Left ventricle myocardium inferior (tissue), 1 donor: ENCODE data around the gene PFKM. TPM values are rescaled to one million over a fixed set of nuclear protein-coding genes. Genes with fewer than 3 reads are reported as not detected.
A peak's percentile ranks its signal among the peaks of the same experiment; 100 is the strongest.

Experiments
- DNase-seq: peaks from one replicate; pipeline ENCODE4 v3.0.0-alpha.2; 2020
- H3K27ac ChIP-seq: fragments of 200-600 bp; replicated peaks from 2 replicates; pipeline ENCODE4 v1.8.0; 2021
- H3K27me3 ChIP-seq: fragments of 200-600 bp; 2 replicates; pipeline ENCODE4 v1.8.0; 2021; ENCODE audit warnings: low read depth
- H3K36me3 ChIP-seq: fragments of 200-600 bp; 2 replicates; pipeline ENCODE4 v1.8.0; 2021
- H3K4me1 ChIP-seq: fragments of 200-600 bp; 2 replicates; pipeline ENCODE4 v1.8.0; 2021
- H3K4me3 ChIP-seq: fragments of 200-600 bp; 2 replicates; pipeline ENCODE4 v1.8.0; 2021; ENCODE audit warnings: mild to moderate bottlenecking, moderate library complexity
- H3K9me3 ChIP-seq: fragments of 200-600 bp; replicated peaks from 2 replicates; pipeline ENCODE4 v1.8.0; 2021
- CTCF ChIP-seq: fragments of 200-600 bp; IDR thresholded peaks from 2 replicates; pipeline ENCODE4 v1.8.0; 2021; ENCODE audit warnings: antibody characterized with exemption, mild to moderate bottlenecking, borderline replicate concordance
- intact Hi-C: fragments of 100-400 bp; cut with micrococcal nuclease; formaldehyde crosslinking; loops from one replicate; pipeline ENCODE4 v1.11.0; 2022
- long read RNA-seq: library from polyadenylated mRNA; unstranded; transcript quantifications from one replicate; pipeline ENCODE4 v2.0.0, GENCODE V29; 2021
- total RNA-seq: library from RNA; stranded (reverse); fragmentation: NEBNext Ultra II Directional; extraction: Animal tissue kit (Norgen Biotek cat#: 25700); gene quantifications from one replicate; pipeline ENCODE4 v1.2.1, GENCODE V29; 2021
- donor health status: DM: no; HTN: yes; CAD: no; lungs with severe emphysema.

Gene PFKM
- 671 TPM for total RNA-seq
- long read RNA-seq, transcript PFKM-203 (23 exons, 3,224 nt), result major isoform, 392 of 917 reads
- long read RNA-seq, transcript PFKM-201 (23 exons, 3,078 nt), result minor isoform, 89 of 917 reads
- long read RNA-seq, transcript PFKM-210 (22 exons, 2,867 nt), result minor isoform, 216 of 917 reads
- long read RNA-seq, transcript PFKM-222 (23 exons, 2,867 nt), result minor isoform, 5 of 917 reads
- long read RNA-seq, partial matches to known transcripts, result 140 of 917 reads
- long read RNA-seq, other reads (novel, unspliced or antisense), result 71 of 917 reads

DNA sequence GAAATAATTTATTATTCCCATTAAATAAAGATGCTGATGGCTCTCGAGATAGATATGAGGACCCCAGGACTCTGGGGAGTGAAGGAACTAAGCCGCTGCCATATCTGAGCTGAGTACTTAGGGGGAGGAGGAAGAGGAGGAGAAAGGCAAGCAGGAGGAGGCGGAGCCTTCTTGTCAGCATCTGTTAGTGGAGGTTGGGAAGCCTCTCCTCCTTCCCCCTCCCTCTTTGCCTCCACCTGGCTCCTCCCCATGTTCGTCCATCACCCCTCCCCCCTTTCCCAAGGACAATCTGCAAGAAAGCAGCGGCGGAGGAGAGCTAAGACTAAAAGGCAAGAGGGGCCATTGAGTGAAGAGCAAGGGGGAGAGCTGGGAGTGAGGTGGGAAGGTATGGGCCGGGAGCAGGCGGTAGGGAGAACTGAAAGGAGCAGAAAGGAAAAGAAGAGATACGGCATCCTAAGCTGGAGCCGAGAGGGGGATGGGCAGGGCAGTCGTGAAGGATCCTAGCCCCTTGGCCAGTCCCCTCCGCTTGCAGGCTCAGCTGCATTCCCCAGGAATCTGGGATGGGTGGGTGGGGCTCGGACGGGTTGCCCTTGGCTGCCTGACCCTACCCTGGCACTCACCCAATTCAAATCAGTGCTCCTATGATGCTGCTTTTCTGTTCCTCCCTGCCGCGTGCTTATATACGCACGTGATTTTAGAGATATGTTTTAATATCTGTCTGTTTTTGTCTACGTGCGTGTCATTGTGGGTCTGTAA is at the start of gene PFKM:
Gene PFKM (plus strand): TSS at position 287 of the 756 bp plus-strand sequence. CDS start 3,411 bp downstream, outside the sequence.
- no peaks in the 10 kb centered on the region for H3K9me3 ChIP-seq
- H3K27ac ChIP-seq, result peak within 1 kb of the TSS; percentile 93
- intact Hi-C loops, result no loop called here

GRCh38 chr12:48070033-48070432 is 49.1 kb upstream of the PFKM start:
- Histone ChIP-seq H3K4me3 (no peak overlapping the region), H3K9me3 (no peaks in the 10 kb centered on the region), H3K4me1 (no peaks in the 10 kb centered on the region), H3K27ac (no peak overlapping the region), H3K27me3 (no peaks in the 10 kb centered on the region), H3K36me3 (peaks cover 97% of the 10 kb centered on the region)
- DNase-seq, result no peak
- no peak for TF ChIP-seq CTCF
- intact Hi-C loops, result no loop called here

More for the DNA sequence above, at the start of gene PFKM:
- no peak for TF ChIP-seq CTCF
- H3K27me3 ChIP-seq, result no peaks in the 10 kb centered on the region
- H3K36me3 ChIP-seq, result peaks cover 18% of the 10 kb centered on the region
- DNase-seq, result peak; percentile 82
- peaks cover 40% of the 10 kb centered on the region for H3K4me1 ChIP-seq
- H3K4me3 ChIP-seq, result peak within 1 kb of the TSS; percentile 82

GRCh38 chr12:48070731-48071130 is 48.4 kb upstream of the PFKM start:
- H3K27ac ChIP-seq, result no peak overlapping the region
- H3K4me3 ChIP-seq, result no peak overlapping the region
- no peak for DNase-seq
- H3K9me3 ChIP-seq, result no peaks in the 10 kb centered on the region
- no peaks in the 10 kb centered on the region for H3K4me1 ChIP-seq
- peaks cover 93% of the 10 kb centered on the region for H3K36me3 ChIP-seq
- intact Hi-C loops, result no loop called here
- H3K27me3 ChIP-seq, result no peaks in the 10 kb centered on the region
- TF ChIP-seq CTCF, result no peak

DNA sequence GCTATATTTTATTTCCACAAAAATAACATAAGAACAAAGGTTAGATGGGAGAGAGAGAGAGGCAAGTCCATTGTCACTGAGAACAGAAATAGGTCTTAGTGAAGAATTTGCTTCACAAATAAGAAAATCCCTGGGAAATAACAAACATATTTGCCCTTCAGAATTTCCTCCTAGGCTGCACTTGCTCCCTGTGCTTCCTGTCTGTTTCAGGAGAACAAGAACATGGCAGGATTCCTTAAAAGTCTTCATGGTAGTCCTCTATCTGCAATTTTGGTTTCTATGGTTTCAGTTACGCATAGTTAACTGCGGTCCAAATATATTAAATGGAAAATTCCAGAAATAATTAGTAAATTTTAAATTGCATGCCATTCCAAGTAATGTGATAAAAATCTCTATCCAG is 47.4 kb upstream of the PFKM start:
- H3K4me1 ChIP-seq, result peaks cover 4% of the 10 kb centered on the region
- TF ChIP-seq CTCF, result no peak
- H3K27ac ChIP-seq, result no peak overlapping the region
- intact Hi-C loops, result no loop called here
- H3K9me3 ChIP-seq, result no peaks in the 10 kb centered on the region
- no peak for DNase-seq
- H3K36me3 ChIP-seq, result peaks cover 82% of the 10 kb centered on the region
- no peaks in the 10 kb centered on the region for H3K27me3 ChIP-seq
- H3K4me3 ChIP-seq, result no peak overlapping the region

- Histone ChIP-seq H3K9me3 (no peaks in the 10 kb centered on the region), H3K4me3 (no peak overlapping the region), H3K36me3 (peaks cover 78% of the 10 kb centered on the region), H3K4me1 (peaks cover 4% of the 10 kb centered on the region), H3K27me3 (no peaks in the 10 kb centered on the region), H3K27ac (no peak overlapping the region)
- intact Hi-C loops, result no loop called here
- TF ChIP-seq CTCF, result no peak
- no peak for DNase-seq
Observed at GRCh38 chr12:48072266-48072665, 46.9 kb upstream of the PFKM start.
